ENCODE results near the gene CERS2. TPM values are rescaled to one million over a fixed set of nuclear protein-coding genes. Genes with fewer than 3 reads are reported as not detected.
A peak's percentile ranks its signal among the peaks of the same experiment; 100 is the strongest.

CERS2 gene
- total and polyA plus RNA-seq, 2 of the 13 experiments (the other 11 are each of a cell fraction or from before 2014, with no cell fraction given) = 269 to 298 TPM

DNA sequence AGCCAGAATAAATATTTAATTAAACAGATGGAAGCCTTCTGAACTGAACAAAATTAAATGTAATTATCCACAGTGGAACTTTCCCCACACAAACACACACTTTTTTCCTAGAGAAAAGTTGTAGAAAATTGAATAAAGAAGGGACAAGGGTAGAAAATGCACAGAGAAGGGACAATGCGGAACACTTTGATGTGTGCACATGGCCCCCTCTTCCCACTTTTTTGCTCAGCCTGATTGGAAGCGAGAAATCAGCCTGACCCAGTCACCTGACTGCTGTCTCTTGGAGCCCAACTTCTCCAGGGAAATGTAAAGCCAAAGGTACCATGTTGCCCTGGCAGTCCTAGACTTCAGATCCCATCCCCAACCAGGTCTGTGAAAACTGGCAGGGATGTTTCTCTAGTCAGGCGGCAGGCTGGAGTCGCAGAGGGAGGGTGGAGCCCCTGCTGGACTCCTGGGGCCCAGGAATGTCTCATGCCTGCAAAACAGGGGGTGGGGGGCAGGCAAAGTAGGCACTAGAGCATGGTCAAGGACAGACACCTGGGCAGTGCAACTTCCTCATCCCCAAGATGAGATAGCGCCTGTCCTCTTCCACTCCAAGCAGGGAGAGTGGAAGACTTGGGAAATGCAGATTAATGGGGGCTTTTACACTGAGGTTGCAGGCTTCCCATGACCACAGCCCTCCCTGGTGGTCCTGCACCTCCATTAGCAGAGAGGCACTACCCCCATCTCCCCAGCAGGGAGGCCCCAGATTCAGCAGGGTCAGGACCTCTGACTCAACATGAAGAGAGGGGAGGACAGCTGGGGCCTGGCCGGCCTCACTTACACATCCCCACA, 2.8 kb downstream of the CERS2 start (continued):
- no peak; the same call in 1 of the 2 replicates for TF ChIP-seq AFF4 (CRISPR knock-in tag; IDR thresholded peaks at IDR 0.05)
- TF ChIP-seq JDP2 (CRISPR knock-in tag; IDR thresholded peaks at IDR 0.05; ENCODE audit: borderline replicate concordance) = no peak; the same call in 1 of the 2 replicates
- TF ChIP-seq ZNF660 (CRISPR knock-in tag; IDR thresholded peaks at IDR 0.05; ENCODE audit: borderline replicate concordance, low read depth) = no peak
- TF ChIP-seq, protein P1, sequence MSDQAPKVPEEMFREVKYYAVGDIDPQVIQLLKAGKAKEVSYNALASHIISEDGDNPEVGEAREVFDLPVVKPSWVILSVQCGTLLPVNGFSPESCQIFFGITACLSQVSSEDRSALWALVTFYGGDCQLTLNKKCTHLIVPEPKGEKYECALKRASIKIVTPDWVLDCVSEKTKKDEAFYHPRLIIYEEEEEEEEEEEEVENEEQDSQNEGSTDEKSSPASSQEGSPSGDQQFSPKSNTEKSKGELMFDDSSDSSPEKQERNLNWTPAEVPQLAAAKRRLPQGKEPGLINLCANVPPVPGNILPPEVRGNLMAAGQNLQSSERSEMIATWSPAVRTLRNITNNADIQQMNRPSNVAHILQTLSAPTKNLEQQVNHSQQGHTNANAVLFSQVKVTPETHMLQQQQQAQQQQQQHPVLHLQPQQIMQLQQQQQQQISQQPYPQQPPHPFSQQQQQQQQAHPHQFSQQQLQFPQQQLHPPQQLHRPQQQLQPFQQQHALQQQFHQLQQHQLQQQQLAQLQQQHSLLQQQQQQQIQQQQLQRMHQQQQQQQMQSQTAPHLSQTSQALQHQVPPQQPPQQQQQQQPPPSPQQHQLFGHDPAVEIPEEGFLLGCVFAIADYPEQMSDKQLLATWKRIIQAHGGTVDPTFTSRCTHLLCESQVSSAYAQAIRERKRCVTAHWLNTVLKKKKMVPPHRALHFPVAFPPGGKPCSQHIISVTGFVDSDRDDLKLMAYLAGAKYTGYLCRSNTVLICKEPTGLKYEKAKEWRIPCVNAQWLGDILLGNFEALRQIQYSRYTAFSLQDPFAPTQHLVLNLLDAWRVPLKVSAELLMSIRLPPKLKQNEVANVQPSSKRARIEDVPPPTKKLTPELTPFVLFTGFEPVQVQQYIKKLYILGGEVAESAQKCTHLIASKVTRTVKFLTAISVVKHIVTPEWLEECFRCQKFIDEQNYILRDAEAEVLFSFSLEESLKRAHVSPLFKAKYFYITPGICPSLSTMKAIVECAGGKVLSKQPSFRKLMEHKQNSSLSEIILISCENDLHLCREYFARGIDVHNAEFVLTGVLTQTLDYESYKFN (CRISPR knock-in tag; conservative IDR thresholded peaks at IDR 0.05) = peak; percentile 85
- TF ChIP-seq NCOA5 (CRISPR knock-in tag; IDR thresholded peaks at IDR 0.05) = no peak
- TF ChIP-seq TRIM24 (CRISPR knock-in tag; IDR thresholded peaks at IDR 0.05) = no peak
- no peak for TF ChIP-seq TBX3 (IDR thresholded peaks at IDR 0.05; ENCODE audit: borderline replicate concordance)
- no peak for TF ChIP-seq FOSL1 (CRISPR knock-in tag; IDR thresholded peaks at IDR 0.05; ENCODE audit: borderline replicate concordance)
- TF ChIP-seq ZNF891 (CRISPR knock-in tag; IDR thresholded peaks at IDR 0.05) = no peak; the same call in 1 of the 2 replicates
- no peak for TF ChIP-seq ZNF607 (CRISPR knock-in tag; IDR thresholded peaks at IDR 0.05; ENCODE audit: borderline replicate concordance)
- no peak for TF ChIP-seq FOXP4 (CRISPR knock-in tag; IDR thresholded peaks at IDR 0.05)
- no peak for TF ChIP-seq NFE2L2 (IDR thresholded peaks at IDR 0.05; ENCODE audit: low read length)
- TF ChIP-seq ZBTB21 (CRISPR knock-in tag; IDR thresholded peaks at IDR 0.05) = no peak
- TF ChIP-seq, protein P2, sequence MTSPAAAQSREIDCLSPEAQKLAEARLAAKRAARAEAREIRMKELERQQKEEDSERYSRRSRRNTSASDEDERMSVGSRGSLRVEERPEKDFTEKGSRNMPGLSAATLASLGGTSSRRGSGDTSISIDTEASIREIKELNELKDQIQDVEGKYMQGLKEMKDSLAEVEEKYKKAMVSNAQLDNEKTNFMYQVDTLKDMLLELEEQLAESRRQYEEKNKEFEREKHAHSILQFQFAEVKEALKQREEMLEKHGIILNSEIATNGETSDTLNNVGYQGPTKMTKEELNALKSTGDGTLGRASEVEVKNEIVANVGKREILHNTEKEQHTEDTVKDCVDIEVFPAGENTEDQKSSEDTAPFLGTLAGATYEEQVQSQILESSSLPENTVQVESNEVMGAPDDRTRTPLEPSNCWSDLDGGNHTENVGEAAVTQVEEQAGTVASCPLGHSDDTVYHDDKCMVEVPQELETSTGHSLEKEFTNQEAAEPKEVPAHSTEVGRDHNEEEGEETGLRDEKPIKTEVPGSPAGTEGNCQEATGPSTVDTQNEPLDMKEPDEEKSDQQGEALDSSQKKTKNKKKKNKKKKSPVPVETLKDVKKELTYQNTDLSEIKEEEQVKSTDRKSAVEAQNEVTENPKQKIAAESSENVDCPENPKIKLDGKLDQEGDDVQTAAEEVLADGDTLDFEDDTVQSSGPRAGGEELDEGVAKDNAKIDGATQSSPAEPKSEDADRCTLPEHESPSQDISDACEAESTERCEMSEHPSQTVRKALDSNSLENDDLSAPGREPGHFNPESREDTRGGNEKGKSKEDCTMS (CRISPR knock-in tag; conservative IDR thresholded peaks at IDR 0.05) = no peak
- TF ChIP-seq FOXA1 (IDR thresholded peaks at IDR 0.05) = no peak
- no peak for TF ChIP-seq FOXA1 (CRISPR knock-in tag; IDR thresholded peaks at IDR 0.05)
